SH-SY5Y (cell line): Measurements from ENCODE around the gene GABRG3.

Experiments
- GATA2 ChIP-seq: IDR thresholded peaks from 2 replicates; pipeline ENCODE4 v1.6.1; 2011; ENCODE audit warnings: mild to moderate bottlenecking, low read depth, low read length
- GATA3 ChIP-seq: IDR thresholded peaks from 2 replicates; pipeline ENCODE4 v1.6.1; 2011; ENCODE audit warnings: low read depth, mild to moderate bottlenecking, low read length, moderate library complexity

DNA sequence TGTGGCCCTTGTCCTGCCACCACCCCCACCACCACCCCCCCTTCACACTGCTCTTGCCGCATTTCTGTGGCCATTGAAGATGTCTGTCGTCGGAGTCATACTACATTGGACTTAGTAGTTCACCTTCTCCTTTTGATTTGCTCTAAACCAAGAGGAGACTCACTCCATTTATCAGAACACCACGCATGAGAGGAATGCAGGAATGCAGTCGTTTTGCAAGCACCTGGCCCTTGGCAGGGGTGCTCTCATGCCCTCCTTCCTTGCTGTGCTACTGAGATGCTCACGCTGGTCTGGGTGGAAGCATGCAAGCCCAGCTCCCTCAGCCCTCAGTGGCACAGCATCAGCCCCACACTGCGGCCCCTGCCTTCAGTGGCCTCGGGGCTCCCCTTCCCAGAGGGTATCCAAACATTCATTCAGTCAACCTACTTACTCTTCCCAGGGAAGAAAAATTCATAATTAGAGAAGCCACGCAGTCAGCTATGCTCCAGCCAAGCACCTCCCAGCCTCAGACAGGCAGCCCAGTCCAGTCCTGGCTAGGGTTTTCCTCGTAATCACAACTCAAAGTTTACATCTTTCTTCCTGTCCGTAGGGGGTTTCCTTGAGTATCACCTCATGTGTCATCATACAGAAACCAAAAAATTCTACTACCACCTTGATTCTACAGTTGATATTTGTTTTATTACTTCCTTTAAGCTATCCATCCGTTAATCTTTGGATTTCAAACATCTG lies 520.0 kb downstream of the GABRG3 start:
- TF ChIP-seq GATA2 (no peak), GATA3 (no peak)
